GM12874 (cell line): ENCODE measurements around the gene HADH.
A peak's percentile ranks its signal among the peaks of the same experiment; 100 is the strongest.

Experiments
- CTCF ChIP-seq: IDR thresholded peaks from 2 replicates; pipeline ENCODE4 v1.5.1; 2011; ENCODE audit warnings: low read depth, mild to moderate bottlenecking, control low read depth, low read length, moderate library complexity; ENCODE audit not compliant: insufficient read depth

HADH gene

GRCh38 chr4:108029731-108030130 lies 40.0 kb downstream of the HADH start:
- no peak for TF ChIP-seq CTCF

DNA sequence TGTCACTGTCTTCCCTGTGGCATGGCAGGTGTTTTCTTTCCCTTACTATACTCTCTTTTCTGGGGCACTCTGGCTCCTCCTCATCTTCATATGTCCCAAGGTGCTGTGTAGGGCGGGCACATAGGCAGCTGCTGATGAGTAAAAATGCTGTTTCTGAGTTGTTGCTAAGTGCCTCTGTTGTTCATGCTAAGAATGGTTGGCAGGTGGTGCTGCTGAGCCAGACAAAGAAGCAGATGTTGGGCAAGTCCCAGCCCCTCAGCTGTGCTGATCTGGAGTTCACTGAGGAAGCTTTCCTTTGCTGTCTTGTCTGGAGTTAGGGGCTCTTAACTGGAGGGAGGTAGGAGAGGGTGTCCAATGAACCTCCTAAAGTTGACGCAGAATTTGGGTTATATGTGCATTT lies 40.6 kb downstream of the HADH start:
- peak; percentile 62 for TF ChIP-seq CTCF

DNA sequence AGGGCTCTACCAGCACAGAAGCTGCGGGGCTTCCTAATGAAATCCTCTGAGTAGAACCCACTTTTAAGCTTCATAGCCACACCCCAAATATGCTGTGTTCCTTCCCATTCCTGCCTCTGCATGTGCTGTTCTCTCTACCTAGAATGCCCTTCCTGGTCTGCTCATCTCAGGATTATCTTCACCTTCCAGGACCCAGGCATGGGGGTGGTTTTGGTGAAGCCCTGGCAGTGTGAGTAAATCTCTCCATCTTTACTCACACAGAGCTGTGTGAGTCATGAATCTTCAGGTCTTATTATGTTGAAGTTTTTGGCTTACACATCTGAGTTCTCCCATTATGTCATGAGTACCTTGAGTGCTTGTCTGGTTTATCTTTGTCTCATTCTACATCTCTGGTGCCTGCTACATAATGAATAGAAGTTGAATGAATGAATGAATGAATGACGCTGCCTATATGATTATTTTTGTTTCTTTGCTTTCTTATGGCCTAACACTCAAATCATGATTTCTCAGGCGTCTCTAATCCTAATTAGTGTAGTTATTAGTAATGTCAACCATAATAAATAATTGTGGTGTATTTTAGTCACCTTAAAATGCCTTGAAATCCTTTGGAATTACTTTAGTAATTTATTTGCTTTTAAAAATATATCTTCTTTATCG lies 41.9 kb downstream of the HADH start:
- no peak for TF ChIP-seq CTCF

DNA sequence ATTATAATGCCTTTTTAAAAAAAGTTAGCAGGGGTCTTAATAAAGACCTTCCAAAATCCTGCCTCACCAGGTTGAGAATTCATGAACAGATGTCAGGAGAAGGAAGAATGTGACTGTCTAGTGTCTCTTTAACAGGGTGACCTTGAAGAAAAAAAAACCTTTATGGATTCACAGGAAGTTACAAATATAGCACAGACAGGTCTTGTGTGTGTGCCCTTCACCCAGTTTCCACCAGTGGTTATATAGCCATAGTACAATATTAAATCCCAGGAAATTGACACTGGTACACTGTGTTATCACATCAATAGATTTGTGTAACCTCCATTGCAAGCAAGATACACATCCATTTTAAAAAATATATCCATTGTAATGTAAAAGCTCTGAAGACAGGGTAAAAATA lies 43.7 kb downstream of the HADH start:
- no peak for TF ChIP-seq CTCF

DNA sequence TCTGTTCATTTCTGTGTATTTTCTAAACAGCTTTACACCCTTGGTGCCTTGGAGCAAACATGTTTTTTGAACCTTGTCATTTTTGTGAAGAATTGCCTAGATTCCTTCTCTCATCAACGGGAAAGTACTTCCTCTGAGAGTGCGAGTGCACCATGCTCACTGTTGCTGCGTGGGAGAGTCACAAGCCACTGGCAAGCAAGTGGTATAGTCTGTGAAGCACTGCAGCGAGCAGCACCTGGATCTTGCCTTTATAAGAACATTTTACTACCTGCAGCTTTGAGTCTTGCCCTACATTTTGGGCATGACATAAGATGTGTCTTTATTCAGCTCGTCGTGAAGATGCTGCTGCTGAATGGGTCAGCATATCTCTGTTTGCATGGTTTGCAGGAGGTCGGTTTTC lies 44.9 kb downstream of the HADH start:
- no peak for TF ChIP-seq CTCF

DNA sequence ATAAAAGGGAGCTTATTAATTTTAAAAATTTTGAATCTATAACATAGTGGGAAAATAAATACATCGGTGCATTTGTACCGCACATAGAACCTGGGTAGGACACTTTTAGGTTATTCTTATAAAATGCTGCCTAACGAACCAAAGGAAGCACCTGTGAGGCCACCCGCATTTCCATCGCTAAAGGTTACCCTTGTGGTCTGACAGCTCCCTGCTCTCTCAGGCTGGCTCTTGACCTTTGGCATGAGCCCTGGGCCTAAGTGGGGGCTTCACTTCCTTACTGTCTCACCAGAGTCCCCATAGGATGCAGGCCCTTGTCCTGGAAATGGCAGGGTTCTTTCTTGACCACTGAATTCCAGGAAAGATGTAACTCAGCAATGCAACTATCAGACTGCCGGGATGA lies 46.0 kb downstream of the HADH start:
- TF ChIP-seq CTCF, result no peak

- no peak for TF ChIP-seq CTCF
Measured at GRCh38 chr4:108036213-108036612, 46.5 kb downstream of the HADH start.
